GM18907 (cell line): ENCODE data around the gene CAMKK1.

ENCODE experiments used
- ATAC-seq: cut with Tn5 transposase; IDR thresholded peaks from one replicate; pipeline ENCODE4 v1.9.1; 2021; ENCODE audit warnings: mild to moderate bottlenecking, moderate library complexity; ENCODE audit not compliant: unreplicated experiment

CAMKK1 gene

GRCh38 chr17:3893003-3893719 lies at the start of gene CAMKK1:
Gene CAMKK1, minus strand, starts transcription at chr17:3893053. Its CDS starts 7,366 bp downstream, at chr17:3885687.
- peak; percentile 78 for ATAC-seq

GRCh38 chr17:3940965-3941698 lies 48.3 kb upstream of the CAMKK1 start:
- ATAC-seq: no peak

GRCh38 chr17:3937359-3937758 lies 44.5 kb upstream of the CAMKK1 start:
- ATAC-seq: no peak

GRCh38 chr17:3935825-3936355 lies 43.0 kb upstream of the CAMKK1 start:
- ATAC-seq: no peak

- ATAC-seq: no peak
Observed at GRCh38 chr17:3935140-3935542, 42.3 kb upstream of the CAMKK1 start.

- no peak for ATAC-seq
Observed at GRCh38 chr17:3929764-3930163, 36.9 kb upstream of the CAMKK1 start.

GRCh38 chr17:3929181-3929580 lies 36.3 kb upstream of the CAMKK1 start:
- ATAC-seq: no peak

GRCh38 chr17:3928406-3928805 lies 35.6 kb upstream of the CAMKK1 start:
- no peak for ATAC-seq

GRCh38 chr17:3927628-3928340 lies 34.9 kb upstream of the CAMKK1 start:
- ATAC-seq: no peak

GRCh38 chr17:3926860-3927627 lies 34.2 kb upstream of the CAMKK1 start:
- no peak for ATAC-seq

GRCh38 chr17:3925684-3926485 lies 33.0 kb upstream of the CAMKK1 start:
- no peak for ATAC-seq

GRCh38 chr17:3924512-3925350 lies 31.9 kb upstream of the CAMKK1 start:
- no peak for ATAC-seq

- no peak for ATAC-seq
Observed at GRCh38 chr17:3923466-3924190, 30.8 kb upstream of the CAMKK1 start.

GRCh38 chr17:3922765-3923164 lies 29.9 kb upstream of the CAMKK1 start:
- no peak for ATAC-seq

GRCh38 chr17:3921502-3922319 lies 28.9 kb upstream of the CAMKK1 start:
- no peak for ATAC-seq

- no peak for ATAC-seq
Observed at GRCh38 chr17:3921006-3921405, 28.2 kb upstream of the CAMKK1 start.

- no peak for ATAC-seq
Observed at GRCh38 chr17:3919123-3919624, 26.3 kb upstream of the CAMKK1 start.
